Tibial nerve (tissue), 4 donors: Measurements from ENCODE around the gene ERCC3.

ENCODE experiments used
- EP300 ChIP-seq, 2 donors: sonication (generic); formaldehyde crosslinking; IDR thresholded peaks; one replicate each; pipeline ENCODE4 v1.6.1; 2017; ENCODE audit warnings: antibody characterized with exemption in 2 of 2, mild to moderate bottlenecking in 1 of 2
- TF ChIP-seq, protein P1 (sequence below), 5 experiments: fragments of 200-600 bp in 3 of 5; fragments of 450-650 bp in 2 of 5; sonication (generic) in 3 of 5; IDR thresholded peaks; one replicate each; pipeline ENCODE4 v1.5.1; 2016 to 2019; ENCODE audit warnings: antibody characterized with exemption in 5 of 5, mild to moderate bottlenecking in 3 of 5, moderate library complexity in 2 of 5

DNA sequence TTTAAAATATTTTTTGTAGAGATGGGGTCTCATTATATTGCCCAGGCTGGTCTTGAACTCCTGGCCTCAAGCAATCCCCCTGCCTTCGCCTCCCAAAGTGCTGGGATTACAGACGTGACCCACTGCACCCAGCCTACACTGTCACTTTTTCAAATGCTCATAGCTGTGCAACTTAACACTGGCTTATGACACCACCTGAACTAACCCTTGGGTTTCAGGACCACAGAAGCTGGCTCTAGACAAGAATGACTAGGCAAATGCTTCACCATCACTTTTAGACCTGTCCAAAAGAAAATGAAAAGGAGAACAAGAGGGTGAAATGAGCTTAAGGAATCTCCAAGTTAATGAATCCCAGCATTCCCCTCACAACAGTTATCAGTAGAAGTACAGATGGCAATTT lies 13.3 kb downstream of the ERCC3 start:
- TF ChIP-seq, protein P1, sequence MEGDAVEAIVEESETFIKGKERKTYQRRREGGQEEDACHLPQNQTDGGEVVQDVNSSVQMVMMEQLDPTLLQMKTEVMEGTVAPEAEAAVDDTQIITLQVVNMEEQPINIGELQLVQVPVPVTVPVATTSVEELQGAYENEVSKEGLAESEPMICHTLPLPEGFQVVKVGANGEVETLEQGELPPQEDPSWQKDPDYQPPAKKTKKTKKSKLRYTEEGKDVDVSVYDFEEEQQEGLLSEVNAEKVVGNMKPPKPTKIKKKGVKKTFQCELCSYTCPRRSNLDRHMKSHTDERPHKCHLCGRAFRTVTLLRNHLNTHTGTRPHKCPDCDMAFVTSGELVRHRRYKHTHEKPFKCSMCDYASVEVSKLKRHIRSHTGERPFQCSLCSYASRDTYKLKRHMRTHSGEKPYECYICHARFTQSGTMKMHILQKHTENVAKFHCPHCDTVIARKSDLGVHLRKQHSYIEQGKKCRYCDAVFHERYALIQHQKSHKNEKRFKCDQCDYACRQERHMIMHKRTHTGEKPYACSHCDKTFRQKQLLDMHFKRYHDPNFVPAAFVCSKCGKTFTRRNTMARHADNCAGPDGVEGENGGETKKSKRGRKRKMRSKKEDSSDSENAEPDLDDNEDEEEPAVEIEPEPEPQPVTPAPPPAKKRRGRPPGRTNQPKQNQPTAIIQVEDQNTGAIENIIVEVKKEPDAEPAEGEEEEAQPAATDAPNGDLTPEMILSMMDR (IDR thresholded peaks at IDR 0.05), result no peak
- no peak for TF ChIP-seq EP300 (IDR thresholded peaks at IDR 0.05)
